Middle frontal gyrus (tissue), 1 donor: ENCODE measurements around the gene MRPL2.
"Not testable (repeated sequence)": the region's sequence is repeated elsewhere in the genome, so short reads cannot be mapped to it uniquely, and the experiment has no call there.

Source experiments
- DNase-seq: peaks from one replicate; pipeline ENCODE4 v3.0.0-alpha.2; 2015; ENCODE audit warnings: low spot score; ENCODE audit errors: extremely low spot score

MRPL2 gene

DNA sequence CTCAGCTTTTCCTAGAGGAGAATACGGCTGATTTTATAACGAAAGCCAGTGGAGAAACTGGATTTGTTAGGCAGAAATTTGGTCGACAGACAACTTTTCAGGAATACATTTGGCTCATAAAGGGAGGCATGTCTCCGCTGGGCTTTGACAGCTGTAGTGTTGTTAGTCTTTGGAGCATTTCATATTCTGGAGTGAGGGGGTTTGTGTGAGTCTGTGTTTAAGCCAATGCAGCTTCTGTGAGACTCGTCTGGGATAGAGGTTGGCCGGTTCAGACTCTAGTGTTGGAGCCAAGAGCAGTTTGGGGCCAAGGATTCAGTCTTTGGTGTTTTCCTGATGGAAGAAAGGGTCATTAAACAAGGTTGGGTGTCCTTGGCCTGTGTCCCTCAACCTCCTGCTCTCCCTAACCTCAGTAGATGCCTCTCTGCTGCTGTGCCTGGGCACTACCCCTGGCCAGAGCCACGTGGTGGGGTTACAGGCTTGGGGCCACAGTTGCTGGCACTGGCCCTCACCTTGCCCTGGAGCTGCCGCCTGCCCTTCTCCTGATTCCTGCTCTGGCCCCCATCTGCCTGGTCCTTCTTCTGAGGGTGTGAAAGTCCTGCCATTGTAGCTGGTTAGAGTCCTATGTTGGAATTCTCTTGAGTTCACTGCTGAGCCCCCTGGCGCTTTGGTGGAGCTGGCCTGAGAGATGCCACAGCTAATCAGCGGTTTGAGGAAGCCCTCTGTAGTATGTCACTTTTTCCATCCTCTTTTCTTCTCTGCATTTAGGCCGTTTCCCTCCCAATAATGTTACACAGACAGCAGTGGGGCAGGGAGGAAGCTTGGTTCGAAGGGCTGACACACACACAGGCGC lies 23.8 kb upstream of the MRPL2 start:
- DNase-seq, result no peak

DNA sequence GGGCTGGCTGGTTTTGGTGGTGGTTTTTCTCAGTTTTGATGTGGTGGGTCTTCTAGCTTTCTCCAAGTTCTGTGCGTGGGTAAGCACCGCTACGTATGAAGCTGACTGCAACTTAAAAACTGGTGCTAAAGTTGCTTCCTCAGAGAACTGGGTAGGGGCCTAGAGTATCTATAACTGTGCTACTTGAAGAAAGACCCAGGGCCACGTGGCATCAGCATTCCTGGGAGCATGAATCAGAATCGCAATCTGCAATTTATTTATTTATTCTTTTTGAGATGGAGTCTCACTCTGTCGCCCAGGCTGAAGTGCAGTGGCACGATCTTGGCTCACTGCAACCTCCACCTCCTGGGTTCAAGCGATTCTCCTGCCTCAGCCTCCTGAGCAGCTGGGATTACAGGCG lies 22.7 kb upstream of the MRPL2 start:
- not testable (repeated sequence) for DNase-seq

DNA sequence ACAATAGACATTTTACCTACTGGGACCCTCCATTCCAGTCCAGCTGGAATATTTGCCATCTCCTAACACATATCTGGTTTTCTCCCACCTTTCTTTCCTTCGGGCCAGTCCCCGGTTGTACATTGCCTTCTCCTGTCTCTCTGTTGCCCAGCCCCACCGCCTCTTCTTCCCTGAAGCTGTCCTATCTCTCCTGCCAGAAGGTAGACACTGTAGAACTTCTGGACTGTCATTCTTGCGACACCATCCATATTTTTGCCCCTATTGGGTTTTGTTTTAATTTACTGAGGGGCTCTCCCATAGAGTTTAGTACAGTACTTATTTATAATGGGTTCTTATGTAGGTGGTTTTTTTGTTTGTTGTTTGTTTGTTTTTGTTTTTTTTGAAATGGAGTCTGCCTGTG lies 21.8 kb upstream of the MRPL2 start:
- no peak for DNase-seq

- DNase-seq, result no peak
Observed at GRCh38 chr6:43078691-43079090, 19.5 kb upstream of the MRPL2 start.

DNA sequence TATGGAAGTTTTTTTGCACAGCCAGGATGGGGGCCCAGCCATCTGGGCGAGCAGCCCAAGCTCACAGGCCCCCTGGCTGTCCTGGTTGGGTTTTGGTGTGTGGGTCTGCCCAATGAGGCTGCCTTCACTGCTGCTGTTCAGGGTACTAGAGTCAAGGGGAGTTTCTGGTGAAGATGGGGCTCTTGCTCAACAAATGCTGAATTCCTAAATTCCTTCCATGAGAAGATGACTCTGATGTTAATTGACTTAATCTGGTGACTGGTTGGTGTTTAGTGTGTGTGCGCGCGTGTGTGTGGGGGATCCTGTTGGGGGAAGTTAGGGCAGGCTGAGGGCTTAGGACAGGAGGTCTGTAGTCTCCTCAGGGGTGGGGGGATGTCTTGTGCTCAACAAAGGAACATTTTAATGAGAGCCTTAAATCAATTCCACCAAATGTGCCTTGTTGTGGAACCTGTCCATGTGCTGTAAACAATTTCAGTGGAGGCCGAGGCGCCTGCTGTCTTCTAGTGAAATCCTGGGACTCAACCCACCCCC lies 18.8 kb upstream of the MRPL2 start:
- no peak for DNase-seq

- DNase-seq, result no peak
Observed at GRCh38 chr6:43077333-43077809, 18.1 kb upstream of the MRPL2 start.

GRCh38 chr6:43076464-43077332 lies 17.5 kb upstream of the MRPL2 start:
- no peak for DNase-seq

GRCh38 chr6:43075670-43076463 lies 16.6 kb upstream of the MRPL2 start, which contains the start of gene PTK7:
Gene PTK7 (plus strand): TSS chr6:43076314. CDS start chr6:43076489, 175 bp downstream.
- no peak for DNase-seq

GRCh38 chr6:43074847-43075669 lies 15.8 kb upstream of the MRPL2 start:
- no peak for DNase-seq

DNA sequence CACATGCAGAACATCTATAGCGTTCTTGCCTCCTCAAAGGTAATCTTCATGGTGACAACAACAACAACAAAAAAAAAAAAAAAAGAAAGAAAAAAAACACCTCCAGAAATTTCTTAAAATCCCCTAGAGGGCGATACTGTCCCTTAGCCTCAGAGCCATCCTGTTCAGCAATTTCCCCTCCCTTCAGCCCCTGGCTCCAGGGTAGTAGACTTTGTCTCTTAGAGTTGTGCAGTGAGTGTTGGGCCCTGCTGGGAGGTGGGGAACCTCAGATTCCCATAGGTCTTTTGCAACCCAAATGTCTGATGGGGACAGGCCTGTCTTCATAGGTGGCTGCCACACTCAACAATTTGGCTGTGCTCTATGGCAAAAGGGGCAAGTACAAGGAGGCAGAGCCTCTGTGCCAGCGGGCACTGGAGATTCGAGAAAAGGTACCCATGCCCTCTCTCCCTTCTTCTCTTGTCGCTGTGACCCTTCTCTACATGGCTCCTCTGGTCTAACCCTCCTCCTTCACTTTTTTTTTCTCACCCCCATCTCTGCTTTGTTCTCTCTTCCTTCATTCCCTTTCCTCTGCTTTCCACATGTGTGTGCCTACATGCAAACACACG lies 10.9 kb upstream of the MRPL2 start:
- DNase-seq, result no peak

- DNase-seq, result no peak
Observed at GRCh38 chr6:43062818-43063217, 3.6 kb upstream of the MRPL2 start.

DNA sequence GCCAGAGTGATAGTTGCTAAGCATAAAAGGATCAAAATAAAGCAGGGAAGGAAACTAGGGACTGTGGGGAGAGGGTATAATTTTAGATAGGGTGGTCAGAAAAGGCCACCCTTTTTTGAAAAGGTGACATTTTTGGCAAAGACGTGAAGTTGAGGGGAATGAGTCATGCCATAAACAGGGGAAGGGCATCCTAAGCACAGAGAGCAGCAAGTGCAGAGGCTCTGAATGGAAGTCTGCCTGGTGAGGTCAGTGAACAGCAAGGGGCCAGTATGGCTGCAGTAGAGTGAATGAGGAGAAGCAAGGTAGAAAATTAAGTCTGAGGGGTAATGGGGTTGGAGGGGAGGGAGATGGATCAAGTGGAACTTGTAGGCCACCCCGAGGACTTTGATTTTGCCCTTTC lies 2.6 kb upstream of the MRPL2 start:
- DNase-seq, result no peak

GRCh38 chr6:43060755-43061633 lies 1.8 kb upstream of the MRPL2 start:
- DNase-seq, result no peak

DNA sequence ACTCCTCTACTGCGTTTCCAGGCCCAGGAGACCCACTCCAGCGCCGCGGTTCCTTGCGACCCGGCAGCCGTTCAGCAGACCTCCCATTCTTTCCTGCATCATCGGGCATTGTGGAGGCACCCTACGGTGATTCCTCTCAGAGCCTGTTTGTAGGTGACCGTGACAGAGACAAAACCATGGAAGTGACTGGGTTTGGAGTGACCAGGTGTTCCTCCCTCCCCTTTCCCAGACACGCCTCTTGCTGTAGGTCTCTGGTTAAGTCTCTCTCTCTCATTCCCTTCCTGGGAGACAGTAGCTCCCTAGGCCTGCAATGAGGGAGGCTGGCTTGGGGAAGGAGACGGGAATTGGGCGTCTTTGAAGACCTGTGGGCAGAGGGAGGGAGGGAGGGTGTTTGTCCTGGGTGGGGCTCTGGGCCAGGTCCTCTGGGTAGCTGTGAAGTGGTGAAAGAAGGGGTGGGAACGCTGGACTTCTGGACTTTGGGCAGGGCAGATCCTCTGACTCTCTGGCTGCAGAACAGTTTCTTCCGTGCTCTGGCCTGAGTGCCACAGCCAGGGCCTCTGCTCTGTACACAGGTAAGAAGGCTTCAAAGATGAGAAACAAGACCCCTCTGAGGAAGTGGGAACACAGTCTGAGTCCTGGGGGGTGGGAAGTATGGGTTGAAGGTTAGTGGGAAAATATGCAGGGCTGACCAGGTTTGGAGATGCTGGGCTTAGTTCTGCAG lies 960 bp upstream of the MRPL2 start:
- DNase-seq, result no peak

DNA sequence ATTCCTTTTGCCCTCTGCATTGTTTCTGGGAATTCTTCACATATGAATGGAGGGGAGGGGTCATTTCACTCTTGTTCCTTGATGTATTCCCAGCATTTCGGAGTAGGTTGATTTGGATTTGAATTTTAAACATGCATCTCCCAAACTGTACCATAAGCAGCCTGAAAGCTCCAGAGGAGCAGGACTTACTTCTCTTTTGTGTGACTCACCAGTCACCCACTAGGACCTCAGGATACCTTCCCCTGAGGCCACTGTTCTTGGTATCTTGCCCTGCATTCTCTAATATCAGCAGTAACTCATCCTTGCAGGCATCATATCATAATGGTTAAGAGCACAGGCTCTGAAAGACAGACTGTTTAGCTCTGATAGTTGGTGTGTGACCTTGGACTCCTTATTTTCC lies 703 bp downstream of the MRPL2 start:
- no peak for DNase-seq

DNA sequence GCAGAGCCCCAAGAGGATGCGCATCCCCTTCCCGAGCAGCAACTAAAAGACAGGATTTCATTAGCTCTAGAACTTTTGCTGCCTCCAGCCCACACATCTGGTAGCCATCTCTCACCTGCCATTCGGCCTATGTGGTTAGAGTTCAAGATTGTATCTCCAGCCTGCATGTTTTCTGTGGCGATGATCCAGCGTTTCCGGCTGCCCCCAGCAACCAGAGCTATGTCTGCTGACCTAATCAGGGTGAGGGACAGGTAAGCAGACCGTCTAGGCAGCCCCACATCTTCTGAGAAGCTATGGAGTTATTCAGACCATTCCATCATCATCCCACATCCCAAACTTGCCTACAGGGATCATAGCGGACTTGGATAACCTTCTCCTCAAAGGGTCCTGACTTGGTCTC lies 3.3 kb downstream of the MRPL2 start:
- no peak for DNase-seq

DNA sequence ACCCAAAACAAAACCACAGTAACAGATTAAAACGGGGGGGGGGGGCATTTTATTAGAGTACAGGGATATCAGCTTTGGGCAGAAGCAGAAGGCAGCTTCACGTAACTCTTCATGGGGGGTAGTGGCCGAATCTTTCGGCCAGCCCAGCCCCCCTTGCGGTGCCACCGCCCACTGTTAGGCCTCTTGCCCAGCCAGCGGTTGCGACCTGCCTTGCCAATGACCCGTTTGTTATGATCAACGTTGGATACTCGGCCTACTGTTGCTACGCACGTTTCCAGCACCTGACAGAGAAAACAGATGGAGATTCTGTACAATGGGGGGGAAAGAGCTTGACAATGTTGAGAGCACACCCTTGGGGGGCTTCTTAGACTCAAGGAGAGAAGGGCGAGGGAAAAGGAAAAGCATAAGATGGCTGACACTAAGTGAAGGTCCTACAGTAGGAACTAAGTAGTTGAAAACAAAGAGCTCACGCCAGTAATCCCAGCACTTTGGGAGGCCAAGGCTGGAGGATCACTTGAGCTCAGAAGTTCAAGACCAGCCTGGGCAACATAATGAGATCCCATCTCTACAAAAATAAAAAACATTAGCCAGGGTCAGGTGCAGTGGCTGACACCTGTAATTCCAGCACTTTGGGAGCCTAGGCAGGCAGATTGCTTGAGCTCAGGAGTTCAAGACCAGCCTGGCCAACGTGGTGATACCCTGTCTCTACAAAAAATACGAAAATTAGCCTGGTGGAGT lies 4.9 kb downstream of the MRPL2 start:
- no peak for DNase-seq
